SU-DHL-6 (cell line): ENCODE data around the gene CCDC185.

Experiments
- CTCF ChIP-seq: fragments of 200-600 bp; sonication (generic); IDR thresholded peaks from one replicate; pipeline ENCODE4 v1.5.1; 2017; ENCODE audit warnings: antibody characterized with exemption, mild to moderate bottlenecking, low read length, moderate library complexity; ENCODE audit not compliant: insufficient read depth, poor library complexity, severe bottlenecking
- EZH2phosphoT487 ChIP-seq: fragments of 200-600 bp; sonication (generic), shearing (Covaris generic); conservative IDR thresholded peaks from 2 replicates; pipeline ENCODE4 v1.6.1; 2018; ENCODE audit warnings: mild to moderate bottlenecking, antibody characterized with exemption, low read length, moderate library complexity, mixed read lengths

GRCh38 chr1:223443397-223443796 lies 50.2 kb downstream of the CCDC185 start:
- TF ChIP-seq CTCF: no peak
- no peak for TF ChIP-seq EZH2phosphoT487
